Ramos (cell line): ENCODE measurements around the gene TTYH3.

Source experiments
- in situ Hi-C: fragments of 300-500 bp; cut with MboI; formaldehyde crosslinking; loops from one replicate; pipeline ENCODE4 v1.14.3; 2022; ENCODE audit warnings: low sequenced_read_pairs; ENCODE audit not compliant: unreplicated experiment

Gene TTYH3

DNA sequence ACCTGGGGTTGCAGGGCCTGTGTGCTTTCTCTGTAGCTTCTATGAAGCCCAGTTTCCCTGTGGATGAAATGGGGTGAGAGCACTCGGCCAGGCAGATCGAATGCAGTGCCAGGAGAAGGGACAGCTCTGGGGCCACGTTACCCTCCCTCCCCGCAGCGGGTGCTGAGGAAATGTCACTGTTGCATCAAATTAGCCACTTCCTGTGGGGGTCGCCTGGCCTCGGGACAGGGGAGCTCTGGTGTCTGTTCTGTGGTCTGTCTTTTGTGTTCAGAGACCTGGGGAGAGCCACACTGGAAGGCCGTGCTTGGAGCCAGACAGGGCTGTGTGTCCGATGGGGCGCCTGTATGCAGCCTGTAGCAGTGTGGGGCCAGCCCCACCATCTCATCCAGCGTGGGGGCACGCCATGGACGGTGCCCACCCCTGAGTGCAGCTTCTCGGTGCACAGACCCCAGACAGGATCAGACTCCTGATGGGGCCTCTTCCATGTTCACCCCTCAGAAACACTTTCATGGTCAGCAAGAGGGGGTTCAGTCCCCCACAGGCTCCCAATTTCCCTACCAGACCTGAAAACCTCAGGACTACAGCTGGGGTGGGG, 13.6 kb downstream of the TTYH3 start:
- in situ Hi-C loops: no loop called here

- in situ Hi-C loops: no loop called here
Observed at GRCh38 chr7:2646336-2646679, 14.5 kb downstream of the TTYH3 start.

GRCh38 chr7:2646680-2647571, 15.1 kb downstream of the TTYH3 start:
- in situ Hi-C loops: no loop called here

GRCh38 chr7:2647594-2648172, 15.9 kb downstream of the TTYH3 start:
- in situ Hi-C loops: no loop called here

DNA sequence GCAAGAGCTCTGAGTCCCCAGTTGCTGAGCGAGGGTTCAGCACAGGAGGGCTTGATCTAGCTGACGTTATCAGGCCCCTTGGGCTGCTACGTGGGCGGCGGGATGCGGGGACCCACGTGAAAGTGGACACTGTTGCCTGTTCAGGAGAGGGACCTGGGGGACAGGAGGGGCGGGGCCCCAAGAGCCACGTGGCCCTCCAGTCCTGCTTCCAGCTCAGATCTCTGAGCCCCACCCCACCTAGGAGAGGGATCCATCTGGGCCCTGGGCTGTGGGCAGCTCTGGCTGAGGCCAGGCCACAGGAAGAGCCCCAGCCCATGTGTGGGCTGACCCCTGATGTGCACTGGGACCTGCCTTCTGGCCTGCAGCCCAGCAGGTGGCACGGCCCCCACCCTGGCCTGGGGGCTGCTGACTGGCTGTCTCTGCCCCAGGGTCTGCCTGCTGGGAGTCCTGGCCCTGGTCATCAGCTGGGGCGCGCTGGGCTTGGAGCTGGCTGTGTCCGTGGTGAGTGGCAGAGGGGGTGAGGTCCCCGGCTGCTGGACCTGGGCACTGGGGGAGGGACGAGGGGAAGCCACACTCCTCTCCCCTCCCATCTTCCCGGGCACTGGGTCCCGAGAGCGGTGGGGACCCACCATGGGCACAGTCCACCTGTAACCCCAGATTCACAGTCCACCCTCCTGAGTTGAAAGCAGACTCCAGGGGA, 17.5 kb downstream of the TTYH3 start:
- in situ Hi-C loops: no loop called here

GRCh38 chr7:2649991-2650390, 18.2 kb downstream of the TTYH3 start:
- in situ Hi-C loops: no loop called here

GRCh38 chr7:2650451-2650850, 18.7 kb downstream of the TTYH3 start:
- in situ Hi-C loops: no loop called here

- in situ Hi-C loops: no loop called here
Observed at GRCh38 chr7:2651336-2651735, 19.6 kb downstream of the TTYH3 start.

DNA sequence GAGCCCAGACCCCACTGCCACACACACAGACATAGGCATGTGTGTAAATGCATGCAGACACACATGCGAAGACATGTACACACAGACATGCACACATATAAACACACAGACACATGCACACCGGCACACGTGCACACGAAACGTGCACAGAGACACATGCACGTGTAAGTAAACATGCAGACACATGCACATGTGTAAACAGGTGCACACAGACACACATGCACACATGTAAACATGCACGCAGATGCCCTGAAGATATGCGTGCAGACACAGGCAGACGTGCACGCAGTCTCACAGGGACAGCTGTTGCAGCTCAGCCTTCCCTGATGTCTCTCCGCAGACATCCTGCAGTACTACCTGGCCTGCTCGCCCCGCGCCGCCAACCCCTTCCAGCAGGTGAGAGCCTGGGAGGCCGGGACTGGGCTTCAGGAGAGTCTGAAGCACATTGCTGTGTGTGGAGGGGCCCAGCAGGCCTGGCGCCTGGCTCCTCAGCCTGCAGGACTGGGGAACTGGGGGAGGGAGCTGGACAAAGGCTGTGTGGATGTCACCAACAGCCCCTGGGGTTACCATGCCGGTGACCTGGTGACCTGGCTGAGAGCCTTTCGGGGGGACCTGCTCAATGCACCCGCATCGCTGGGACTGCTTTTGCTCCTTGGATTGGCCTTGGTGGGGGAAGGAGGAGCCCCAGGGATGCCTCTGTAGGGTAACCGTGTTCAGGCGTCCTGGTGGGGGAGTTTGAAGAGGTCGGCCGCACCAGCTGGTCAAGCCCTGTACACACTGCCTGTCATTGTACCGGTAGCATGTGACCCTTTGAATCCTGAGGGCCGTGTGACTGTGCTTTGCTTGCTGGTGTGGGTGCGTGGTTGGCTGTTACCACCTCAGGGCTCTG, 20.3 kb downstream of the TTYH3 start:
- in situ Hi-C loops: no loop called here

DNA sequence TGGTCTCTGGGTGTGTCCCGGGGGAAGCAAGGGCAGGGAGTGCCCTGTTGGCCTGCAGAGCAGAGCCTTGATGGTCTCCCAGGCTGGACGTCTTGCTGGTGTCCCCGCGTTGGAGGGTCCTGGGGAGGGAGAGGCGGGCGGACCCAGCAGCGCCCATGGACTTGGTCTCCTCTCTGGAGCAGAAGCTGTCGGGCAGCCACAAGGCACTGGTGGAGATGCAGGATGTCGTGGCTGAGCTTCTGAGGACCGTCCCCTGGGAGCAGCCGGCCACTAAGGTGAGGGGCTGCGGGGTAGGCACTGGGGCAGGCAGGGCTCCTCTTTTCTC, 20.9 kb downstream of the TTYH3 start:
- in situ Hi-C loops: no loop called here

DNA sequence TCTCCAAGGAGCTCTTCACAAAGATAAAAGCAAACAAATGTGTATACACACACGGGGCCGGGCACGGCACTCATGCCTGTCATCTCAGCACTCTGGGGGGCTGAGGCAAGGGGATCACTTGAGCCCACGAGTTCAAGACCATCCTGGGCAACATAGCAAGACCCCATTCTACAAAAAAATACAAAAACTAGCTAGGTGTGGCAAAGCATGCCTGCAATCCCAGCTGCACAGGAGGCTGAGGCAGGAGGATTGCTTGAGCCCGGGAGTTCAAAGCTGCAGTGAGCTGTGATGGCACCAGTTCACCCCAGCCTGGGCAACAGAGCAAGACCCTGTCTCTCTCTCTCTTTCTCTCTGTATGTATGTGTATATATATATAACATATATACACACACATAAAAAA, 22.3 kb downstream of the TTYH3 start:
- in situ Hi-C loops: no loop called here

GRCh38 chr7:2655870-2656614, 24.3 kb downstream of the TTYH3 start:
- in situ Hi-C loops: no loop called here

DNA sequence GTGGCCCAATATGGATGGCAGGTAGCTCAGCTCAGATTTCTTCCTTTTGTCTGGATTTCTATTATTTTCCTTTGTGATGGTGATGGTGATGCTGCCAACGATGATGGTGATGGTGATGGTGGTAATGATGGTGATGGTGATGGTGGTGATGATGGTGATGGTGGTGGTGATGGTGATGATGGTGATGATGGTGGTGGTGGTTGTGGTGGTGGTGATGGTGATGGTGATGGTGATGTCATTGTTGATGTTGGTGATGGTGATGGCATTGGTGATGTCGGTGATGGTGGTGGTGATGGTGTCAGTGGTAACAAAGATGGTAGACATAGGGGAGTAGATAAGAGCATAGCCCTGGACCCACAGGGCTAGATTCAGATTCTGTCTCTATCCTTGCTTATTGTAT, 25.4 kb downstream of the TTYH3 start:
- in situ Hi-C loops: no loop called here

GRCh38 chr7:2657920-2658671, 26.3 kb downstream of the TTYH3 start:
- in situ Hi-C loops: no loop called here

GRCh38 chr7:2658941-2659340, 27.2 kb downstream of the TTYH3 start:
- in situ Hi-C loops: no loop called here

- in situ Hi-C loops: no loop called here
Observed at GRCh38 chr7:2659556-2660358, 28.0 kb downstream of the TTYH3 start.

- in situ Hi-C loops: no loop called here
Observed at GRCh38 chr7:2660359-2661095, 28.7 kb downstream of the TTYH3 start.
